H1 (cell line): Measurements from ENCODE around the gene RHEX. TPM values are rescaled to one million over a fixed set of nuclear protein-coding genes. Genes with fewer than 3 reads are reported as not detected.

Source experiments
- CTCF ChIA-PET: fragments of 300-600 bp; sonication (Branson Sonifier 250); formaldehyde crosslinking; loops from one replicate; lab custom pipeline; 2021; ENCODE audit not compliant: partially characterized antibody; lab: Charles Lee
- POLR2A ChIA-PET: fragments of 300-600 bp; sonication (Branson Sonifier 250); formaldehyde crosslinking; loops from one replicate; lab custom pipeline; 2021; ENCODE audit warnings: inconsistent platforms; ENCODE audit not compliant: partially characterized antibody; lab: Charles Lee
- DNase-seq, 2 experiments: peaks; one replicate each; pipeline versions ENCODE4 v3.0.0 to v3.0.0-alpha.2; 2010 to 2022; ENCODE audit warnings: low spot score in 2 of 2, low read depth in 1 of 2, mixed read lengths in 1 of 2
- FAIRE-seq: peaks from 2 replicates; lab custom pipeline; 2011; peaks lifted over from hg19 to GRCh38; lab: Jason Lieb, UNC
- H2AFZ ChIP-seq: 2 replicates; pipeline ENCODE4 v1.8.1; 2012; ENCODE audit warnings: low read length, inconsistent platforms
- H2AK5ac ChIP-seq: 2 replicates; pipeline ENCODE4 v1.6.1; 2013; ENCODE audit warnings: low read depth, low read length
- H2BK120ac ChIP-seq: replicated peaks from 2 replicates; pipeline ENCODE3; 2013; ENCODE audit warnings: low read depth, low read length, inconsistent platforms
- H2BK12ac ChIP-seq: 2 replicates; pipeline ENCODE4 v1.6.1; 2013; ENCODE audit warnings: low read depth, low read length
- H2BK15ac ChIP-seq: 2 replicates; pipeline ENCODE4 v1.6.1; 2013; ENCODE audit warnings: low read length
- H2BK20ac ChIP-seq: 2 replicates; pipeline ENCODE4 v1.6.1; 2013; ENCODE audit warnings: low read length
- H2BK5ac ChIP-seq: 2 replicates; pipeline ENCODE4 v1.6.1; 2013; ENCODE audit warnings: low read depth, low read length
- H3K14ac ChIP-seq: 2 replicates; pipeline ENCODE4 v1.6.1; 2013; ENCODE audit warnings: inconsistent platforms; ENCODE audit not compliant: insufficient read length
- H3K18ac ChIP-seq: 2 replicates; pipeline ENCODE4 v1.6.1; 2013; ENCODE audit warnings: low read length; ENCODE audit errors: extremely low read depth
- H3K23ac ChIP-seq: 2 replicates; pipeline ENCODE4 v1.6.1; 2013; ENCODE audit warnings: inconsistent platforms; ENCODE audit not compliant: insufficient read length
- H3K23me2 ChIP-seq: 2 replicates; pipeline ENCODE4 v1.6.1; 2013; ENCODE audit warnings: low read depth, low read length
- H3K27ac ChIP-seq: 2 replicates; pipeline ENCODE4 v1.6.1; 2011; ENCODE audit warnings: low read depth, low read length, inconsistent platforms
- H3K27me3 ChIP-seq, 4 experiments: replicated peaks in 1 of 4; 1 replicate in 1 of 4; 2 replicates in 3 of 4; pipeline versions ENCODE4 v1.6.1 to v1.8.1; 2011 to 2013; ENCODE audit warnings: low read length in 3 of 4, mild to moderate bottlenecking in 3 of 4, inconsistent platforms in 2 of 4, mixed read lengths in 2 of 4, moderate library complexity in 1 of 4; ENCODE audit not compliant: control insufficient read depth in 3 of 4, insufficient read depth in 3 of 4; ENCODE audit errors: extremely low read depth in 1 of 4
- H3K36me3 ChIP-seq, 4 experiments: 2 replicates each; pipeline versions ENCODE4 v1.6.1 to v1.8.1; 2011 to 2013; ENCODE audit warnings: mild to moderate bottlenecking in 4 of 4, low read length in 3 of 4, moderate library complexity in 2 of 4, control low read depth in 1 of 4, inconsistent platforms in 1 of 4; ENCODE audit not compliant: insufficient read depth in 4 of 4, control insufficient read depth in 2 of 4
- H3K4ac ChIP-seq: replicated peaks from 2 replicates; pipeline ENCODE3; 2013; ENCODE audit warnings: low read length, low read depth, mixed read lengths, inconsistent platforms; ENCODE audit not compliant: insufficient read length
- H3K4me1 ChIP-seq, 4 experiments: replicated peaks in 1 of 4; 1 replicate in 1 of 4; 2 replicates in 3 of 4; pipeline versions ENCODE4 v1.6.1 to v1.8.1; 2011 to 2013; ENCODE audit warnings: low read length in 3 of 4, inconsistent platforms in 2 of 4, mixed read lengths in 1 of 4; ENCODE audit not compliant: insufficient read depth in 4 of 4, control insufficient read depth in 3 of 4
- H3K4me2 ChIP-seq, 2 experiments: 2 replicates each; pipeline versions ENCODE4 v1.6.1 to v1.8.1; 2011 to 2013; ENCODE audit warnings: low read depth in 2 of 2, low read length in 2 of 2, control low read depth in 1 of 2, inconsistent platforms in 1 of 2, mild to moderate bottlenecking in 1 of 2; ENCODE audit not compliant: insufficient read depth in 1 of 2
- H3K4me3 ChIP-seq, 4 experiments: fragments of 200-600, 300-600 bp in 1 of 4; sonication (generic), shearing (Covaris generic), sonication (Bioruptor Twin) in 1 of 4; 2 replicates each; pipeline versions ENCODE4 v1.5.1 to v1.8.1; 2011 to 2016; ENCODE audit warnings: low read length in 4 of 4, low read depth in 3 of 4, control low read depth in 2 of 4, inconsistent platforms in 2 of 4, mild to moderate bottlenecking in 2 of 4, mixed read lengths in 1 of 4, moderate library complexity in 1 of 4; ENCODE audit not compliant: insufficient read depth in 2 of 4; ENCODE audit errors: extremely low read depth in 1 of 4
- H3K56ac ChIP-seq: replicated peaks from 2 replicates; pipeline ENCODE3; 2013; ENCODE audit warnings: low read depth, mild to moderate bottlenecking, mixed read lengths, low read length, inconsistent platforms; ENCODE audit not compliant: insufficient read length
- H3K79me1 ChIP-seq: 2 replicates; pipeline ENCODE4 v1.6.1; 2013; ENCODE audit warnings: low read depth, low read length, control low read depth
- H3K79me2 ChIP-seq, 2 experiments: 2 replicates each; pipeline versions ENCODE4 v1.6.1 to v1.8.1; 2012 to 2013; ENCODE audit warnings: low read length in 2 of 2, mild to moderate bottlenecking in 2 of 2, inconsistent platforms in 1 of 2; ENCODE audit not compliant: insufficient read depth in 2 of 2, control insufficient read depth in 1 of 2
- H3K9ac ChIP-seq, 4 experiments: replicated peaks in 1 of 4; 1 replicate in 1 of 4; 2 replicates in 3 of 4; pipeline versions ENCODE4 v1.6.1 to v1.8.1; 2011 to 2013; ENCODE audit warnings: low read depth in 3 of 4, low read length in 3 of 4, control low read depth in 2 of 4, mild to moderate bottlenecking in 2 of 4, moderate library complexity in 2 of 4, inconsistent platforms in 1 of 4; ENCODE audit errors: extremely low read depth in 1 of 4
- H3K9me3 ChIP-seq, 2 experiments: 2 replicates each; pipeline versions ENCODE4 v1.6.1 to v1.8.1; 2012 to 2013; ENCODE audit warnings: mild to moderate bottlenecking in 2 of 2, moderate library complexity in 2 of 2, control low read depth in 1 of 2, inconsistent platforms in 1 of 2, low read depth in 1 of 2, low read length in 1 of 2, mixed read lengths in 1 of 2; ENCODE audit not compliant: insufficient read depth in 2 of 2
- H4K20me1 ChIP-seq, 2 experiments: replicated peaks in 1 of 2; 2 replicates each; pipeline versions ENCODE3 to v1.8.1; 2011 to 2013; ENCODE audit warnings: inconsistent platforms in 2 of 2, low read length in 2 of 2, mild to moderate bottlenecking in 1 of 2; ENCODE audit not compliant: insufficient read depth in 2 of 2, control insufficient read depth in 1 of 2
- H4K5ac ChIP-seq: 2 replicates; pipeline ENCODE4 v1.6.1; 2013; ENCODE audit warnings: low read length, low read depth, mixed read lengths, inconsistent platforms; ENCODE audit not compliant: insufficient read length
- H4K8ac ChIP-seq: 2 replicates; pipeline ENCODE4 v1.8.0; 2013; ENCODE audit warnings: mild to moderate bottlenecking, moderate library complexity, low read length, inconsistent platforms; ENCODE audit not compliant: insufficient read depth; ENCODE audit errors: extremely low read depth
- H4K91ac ChIP-seq: replicated peaks from 2 replicates; pipeline ENCODE3; 2013; ENCODE audit warnings: low read length, mixed read lengths, inconsistent platforms; ENCODE audit not compliant: insufficient read length
- BCL11A ChIP-seq, 2 experiments: IDR thresholded peaks; one replicate each; pipeline ENCODE4 v1.6.1; 2011; ENCODE audit warnings: low read depth in 2 of 2, low read length in 2 of 2, mild to moderate bottlenecking in 2 of 2
- NRF1 ChIP-seq: IDR thresholded peaks from 2 replicates; pipeline ENCODE4 v1.6.1; 2011; ENCODE audit warnings: mild to moderate bottlenecking, low read depth, low read length, improper control_type of control experiment
- SIRT6 ChIP-seq: IDR thresholded peaks from one replicate; pipeline ENCODE4 v1.7.1; 2012; ENCODE audit warnings: low read length, inconsistent platforms
- SP2 ChIP-seq: IDR thresholded peaks from 2 replicates; pipeline ENCODE4 v1.6.1; 2012; ENCODE audit warnings: mild to moderate bottlenecking, low read length, inconsistent platforms
- SRF ChIP-seq: IDR thresholded peaks from 2 replicates; pipeline ENCODE4 v1.6.1; 2011; ENCODE audit warnings: mild to moderate bottlenecking, low read depth, low read length, moderate library complexity
- SUZ12 ChIP-seq: fragments of 200-600 bp; sonication (generic); IDR thresholded peaks from 2 replicates; pipeline ENCODE4 v1.6.1; 2012; ENCODE audit warnings: mild to moderate bottlenecking, inconsistent platforms, low read length, moderate library complexity, mixed read lengths
- YY1 ChIP-seq: IDR thresholded peaks from 2 replicates; pipeline ENCODE4 v1.6.1; 2011; ENCODE audit warnings: low read depth, mild to moderate bottlenecking, low read length
- WGBS, 2 experiments: shearing (Covaris generic) in 1 of 2; methylation state at CpG; one replicate each; pipeline versions ENCODE4 v1.1.6 to v1.1.7; 2013 to 2015; ENCODE audit warnings: low lambda C conversion rate in 2 of 2, mixed read lengths in 2 of 2, inconsistent platforms in 1 of 2, low coverage in 1 of 2, missing lambda C conversion rate in 1 of 2; ENCODE audit not compliant: insufficient replicate concordance in 2 of 2, insufficient coverage in 1 of 2, insufficient read length in 1 of 2; ENCODE audit errors: extremely low coverage in 1 of 2, missing lambda C conversion rate in 1 of 2; 5-methylcytosine and 5-hydroxymethylcytosine counted together
- polyA plus RNA-seq, 7 experiments: library from polyadenylated mRNA; depleted of rRNA in 3 of 7; stranded (reverse) in 5 of 7; unstranded in 2 of 7; fragments of >200 nt in 5 of 7; fragments of 200-250 nt in 2 of 7; gene quantifications; 1 replicate in 5 of 7; 2 replicates in 1 of 7; 4 replicates in 1 of 7; pipeline versions ENCODE4 v1.2.1 to v1.2.3, GENCODE V29; 2011 to 2013; ENCODE audit warnings: missing spikeins in 2 of 7, mixed read lengths in 2 of 7
- total RNA-seq: library from RNA; stranded (reverse); fragmentation: NEBNext Ultra II Directional; extraction: Animal tissue kit (Norgen Biotek cat#: 25700); gene quantifications from 2 replicates; pipeline ENCODE4 v1.2.1, GENCODE V29; 2021

The RHEX gene
- total and polyA plus RNA-seq, 2 of the 8 experiments (the other 6 are each of a cell fraction or from before 2014, with no cell fraction given) = not detected

- POLR2A ChIA-PET = no interaction called here
Observed at GRCh38 chr1:206128196-206128595, 75.2 kb downstream of the RHEX start.

More at GRCh38 chr1:206128196-206128595, 75.2 kb downstream of the RHEX start:
- no peaks in the 10 kb centered on the region for H3K4me1 ChIP-seq
- no peaks in the 10 kb centered on the region for H3K27me3 ChIP-seq
- H3K4ac ChIP-seq = no peak overlapping the region
- DNase-seq (no peak), FAIRE-seq (no peak)
- no peak overlapping the region for H2BK120ac ChIP-seq
- H3K79me2 ChIP-seq = no peaks in the 10 kb centered on the region
- H3K18ac ChIP-seq = no peak overlapping the region
- no peaks in the 10 kb centered on the region for H3K36me3 ChIP-seq
- no peak overlapping the region for H2BK5ac ChIP-seq
- TF ChIP-seq NRF1 = no peak
- no peak for TF ChIP-seq SP2
- TF ChIP-seq SRF = no peak
- TF ChIP-seq SUZ12 = no peak
- no peak for TF ChIP-seq BCL11A (IDR thresholded peaks at IDR 0.05; ENCODE audit: low read depth in 2 of 2, low read length in 2 of 2)
- no peak for TF ChIP-seq SIRT6
- no peak for TF ChIP-seq YY1
- H4K91ac ChIP-seq = no peak overlapping the region
- H3K14ac ChIP-seq = no peak overlapping the region
- no peak overlapping the region for H3K4me2 ChIP-seq
- H3K23me2 ChIP-seq = no peaks in the 10 kb centered on the region
- no peak overlapping the region for H3K23ac ChIP-seq
- no peaks in the 10 kb centered on the region for H3K79me1 ChIP-seq
- H4K8ac ChIP-seq = no peak overlapping the region
- H3K9ac ChIP-seq = no peak overlapping the region
- 85% methylated on average over 4 of the region's 4 CpGs; no CpG with 5 or more reads in 1 of the 2 experiments for WGBS, 2 experiments
- CTCF ChIA-PET = interaction anchor here (0.6 to 0.9 kb wide), 3 partner anchors 21 to 233 kb away, joined by 3 to 5 read pairs (median 3); no protein-coding TSS in a partner anchor
- no peak overlapping the region for H3K56ac ChIP-seq
- H4K20me1 ChIP-seq = no peaks in the 10 kb centered on the region
- H2BK15ac ChIP-seq = no peak overlapping the region
- H2BK20ac ChIP-seq = no peak overlapping the region
- no peak overlapping the region for H2AK5ac ChIP-seq
- H3K27ac ChIP-seq = no peak overlapping the region
- no peak overlapping the region for H2BK12ac ChIP-seq
- no peaks in the 10 kb centered on the region for H3K9me3 ChIP-seq
- H4K5ac ChIP-seq = no peak overlapping the region
- no peak overlapping the region for H2AFZ ChIP-seq
- no peak overlapping the region for H3K4me3 ChIP-seq
